ENCODE measurements around the gene MEF2A. TPM values are rescaled to one million over a fixed set of nuclear protein-coding genes. Genes with fewer than 3 reads are reported as not detected.

MEF2A gene
- 12.7 to 17.8 TPM (median 15.8 TPM) in 5 replicates for total RNA-seq (2022; extraction: Qiagen RNA extraction)

GRCh38 chr15:99565299-99566156 is at the start of gene MEF2A:
MEF2A (plus strand) TSS chr15:99565984; CDS start chr15:99633120, 67,136 bp downstream.

GRCh38 chr15:99733268-99734039 is 167.7 kb downstream of the MEF2A start, which contains the start of gene LYSMD4:
LYSMD4 (minus strand) TSS chr15:99733437; CDS start chr15:99731999, 1,438 bp downstream.

Other genes with a start within 250 kb of the MEF2A start
- 3.0 to 4.2 TPM (median 3.3 TPM) in 5 replicates for gene LYSMD4, start 167.5 kb downstream of the MEF2A start, total RNA-seq (2022; extraction: Qiagen RNA extraction)

Measured in A549 treated with dexamethasone at 1 μM for 4 hours (cell line).